GM12865 (cell line): ENCODE measurements around the gene NSUN6.
A peak's percentile ranks its signal among the peaks of the same experiment; 100 is the strongest.

ENCODE experiments used
- DNase-seq: peaks from one replicate; pipeline ENCODE4 v3.0.0; 2010; ENCODE audit warnings: low read depth
- H3K4me3 ChIP-seq: 2 replicates; pipeline ENCODE4 v1.5.1; 2011; ENCODE audit warnings: mild to moderate bottlenecking, low read depth, low read length, control low read depth
- TF ChIP-seq, protein P1 (sequence below): IDR thresholded peaks from 2 replicates; pipeline ENCODE4 v1.5.1; 2011; ENCODE audit warnings: low read length, control low read depth, low read depth, inconsistent platforms; ENCODE audit not compliant: insufficient read depth; ENCODE audit errors: missing control alignments

NSUN6 gene

DNA sequence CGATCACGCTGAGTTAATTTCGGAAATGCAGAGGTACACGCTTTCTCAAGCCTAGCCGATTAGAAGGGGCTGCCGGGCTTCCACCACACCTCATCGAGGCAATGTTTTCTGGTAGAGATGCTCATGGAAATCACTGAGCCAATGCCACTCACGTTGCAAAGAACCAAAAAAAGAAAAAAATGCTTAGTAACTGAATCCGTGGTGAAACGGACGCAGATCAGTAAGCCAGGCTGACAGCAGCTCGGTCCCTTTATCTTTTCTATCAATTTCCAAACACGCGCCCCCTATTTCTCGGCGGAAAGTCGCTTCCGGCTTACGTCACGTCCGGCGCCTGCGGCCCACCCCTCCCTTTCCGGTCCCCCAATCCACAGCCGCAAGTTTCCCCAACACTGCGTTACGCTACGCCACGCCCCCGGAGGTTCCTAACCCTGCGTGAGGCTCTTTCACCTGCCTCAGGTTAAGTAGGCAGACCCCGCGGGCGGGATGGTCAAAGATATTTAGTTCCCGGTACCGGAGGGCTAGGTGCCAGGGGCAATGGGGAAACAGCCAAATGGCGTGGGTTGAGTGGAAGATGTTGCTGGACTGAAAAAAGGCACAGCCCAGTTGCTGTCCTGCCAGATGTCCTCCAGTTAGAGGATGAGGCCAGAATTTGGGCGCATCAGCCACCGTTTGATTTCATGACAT is at the start of gene NSUN6:
Gene NSUN6 (minus strand): TSS at position 264 of the 684 bp plus-strand sequence. CDS start 384 bp downstream, outside the sequence.
- TF ChIP-seq, protein P1, sequence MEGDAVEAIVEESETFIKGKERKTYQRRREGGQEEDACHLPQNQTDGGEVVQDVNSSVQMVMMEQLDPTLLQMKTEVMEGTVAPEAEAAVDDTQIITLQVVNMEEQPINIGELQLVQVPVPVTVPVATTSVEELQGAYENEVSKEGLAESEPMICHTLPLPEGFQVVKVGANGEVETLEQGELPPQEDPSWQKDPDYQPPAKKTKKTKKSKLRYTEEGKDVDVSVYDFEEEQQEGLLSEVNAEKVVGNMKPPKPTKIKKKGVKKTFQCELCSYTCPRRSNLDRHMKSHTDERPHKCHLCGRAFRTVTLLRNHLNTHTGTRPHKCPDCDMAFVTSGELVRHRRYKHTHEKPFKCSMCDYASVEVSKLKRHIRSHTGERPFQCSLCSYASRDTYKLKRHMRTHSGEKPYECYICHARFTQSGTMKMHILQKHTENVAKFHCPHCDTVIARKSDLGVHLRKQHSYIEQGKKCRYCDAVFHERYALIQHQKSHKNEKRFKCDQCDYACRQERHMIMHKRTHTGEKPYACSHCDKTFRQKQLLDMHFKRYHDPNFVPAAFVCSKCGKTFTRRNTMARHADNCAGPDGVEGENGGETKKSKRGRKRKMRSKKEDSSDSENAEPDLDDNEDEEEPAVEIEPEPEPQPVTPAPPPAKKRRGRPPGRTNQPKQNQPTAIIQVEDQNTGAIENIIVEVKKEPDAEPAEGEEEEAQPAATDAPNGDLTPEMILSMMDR, result no peak
- DNase-seq, result peak; percentile 94

GRCh38 chr10:18699849-18700840 is 48.8 kb upstream of the NSUN6 start:
- H3K4me3 ChIP-seq, result no peak overlapping the region
- TF ChIP-seq, protein P1, result no peak
- DNase-seq, result no peak

More for the DNA sequence above, at the start of gene NSUN6:
- peak within 1 kb of the TSS; percentile 88 for H3K4me3 ChIP-seq

DNA sequence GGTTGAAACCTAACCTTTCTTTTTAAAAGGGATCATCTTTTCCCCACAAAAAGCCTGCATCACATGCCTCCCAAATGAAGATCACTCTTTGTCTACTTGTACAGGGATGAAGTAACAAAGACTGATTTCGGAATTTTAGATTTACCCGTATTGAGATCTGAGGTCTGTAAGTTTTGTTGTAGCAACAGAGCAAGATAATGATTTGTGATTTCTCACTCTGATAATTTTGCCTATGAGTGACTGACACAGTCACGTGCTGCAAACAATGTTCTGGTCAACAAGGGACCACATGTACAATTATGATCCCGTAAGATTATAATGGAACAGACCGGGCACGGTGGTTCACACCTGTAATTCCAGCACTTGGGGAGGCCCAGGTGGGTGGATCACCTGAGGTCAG is 39.2 kb upstream of the NSUN6 start:
- TF ChIP-seq, protein P1, result no peak
- no peak overlapping the region for H3K4me3 ChIP-seq
- DNase-seq, result no peak

GRCh38 chr10:18689498-18689897 is 38.1 kb upstream of the NSUN6 start:
- DNase-seq, result no peak
- TF ChIP-seq, protein P1, result no peak

GRCh38 chr10:18687706-18688105 is 36.3 kb upstream of the NSUN6 start:
- no peak for DNase-seq
- H3K4me3 ChIP-seq, result no peak overlapping the region
- TF ChIP-seq, protein P1, result no peak

More at GRCh38 chr10:18689498-18689897, 38.1 kb upstream of the NSUN6 start:
- no peak overlapping the region for H3K4me3 ChIP-seq

- TF ChIP-seq, protein P1, result no peak
- no peak for DNase-seq
- H3K4me3 ChIP-seq, result no peak overlapping the region
Observed at GRCh38 chr10:18687195-18687594, 35.8 kb upstream of the NSUN6 start.
